Lung (tissue), 12 donors: ENCODE results near the gene ZNF8. TPM values are rescaled to one million over a fixed set of nuclear protein-coding genes. Genes with fewer than 3 reads are reported as not detected.
A peak's percentile ranks its signal among the peaks of the same experiment; 100 is the strongest.

Experiments
- ATAC-seq: fragments of 200-7000 bp; cut with Tn5 transposase; one replicate; pipeline ENCODE4 v1.9.1; 2020; ENCODE audit warnings: moderate number of reproducible peaks; ENCODE audit not compliant: insufficient read depth, low FRiP score
- DNase-seq, 3 donors: peaks; one replicate each; pipeline ENCODE4 v3.0.0-alpha.2; 2013 to 2017
- H3K27ac ChIP-seq, 2 donors: one replicate each; pipeline ENCODE4 v1.5.1; 2013; ENCODE audit warnings: mild to moderate bottlenecking in 2 of 2, moderate library complexity in 2 of 2, control low read depth in 1 of 2, inconsistent platforms in 1 of 2, low read depth in 1 of 2, low read length in 1 of 2
- H3K27me3 ChIP-seq, 3 donors: one replicate each; pipeline ENCODE4 v1.5.1; 2013; ENCODE audit warnings: low read length in 2 of 3; ENCODE audit not compliant: control insufficient read depth in 3 of 3, insufficient read depth in 3 of 3
- H3K36me3 ChIP-seq, 4 donors: one replicate each; pipeline ENCODE4 v1.5.1; 2013; ENCODE audit warnings: low read length in 4 of 4, mild to moderate bottlenecking in 1 of 4, moderate library complexity in 1 of 4; ENCODE audit not compliant: control insufficient read depth in 4 of 4, insufficient read depth in 4 of 4
- H3K4me1 ChIP-seq, 5 donors: one replicate each; pipeline ENCODE4 v1.5.1; 2013; ENCODE audit warnings: low read length in 5 of 5, mild to moderate bottlenecking in 2 of 5, moderate library complexity in 1 of 5; ENCODE audit not compliant: control insufficient read depth in 5 of 5, insufficient read depth in 5 of 5
- H3K4me3 ChIP-seq: one replicate; pipeline ENCODE4 v1.5.1; 2013; ENCODE audit warnings: mild to moderate bottlenecking, control low read depth, moderate library complexity
- H3K9ac ChIP-seq, 2 donors: one replicate each; pipeline ENCODE4 v1.5.1; 2013; ENCODE audit warnings: low read length in 2 of 2, control low read depth in 1 of 2; ENCODE audit not compliant: insufficient read depth in 1 of 2
- H3K9me3 ChIP-seq, 4 donors: one replicate each; pipeline ENCODE4 v1.5.1; 2013; ENCODE audit warnings: low read length in 3 of 4, mild to moderate bottlenecking in 1 of 4, moderate library complexity in 1 of 4; ENCODE audit not compliant: control insufficient read depth in 4 of 4, insufficient read depth in 3 of 4
- WGBS, 2 donors: extraction: QIAGEN DNeasy Blood & Tissue Kit; methylation state at CpG; one replicate each; pipeline ENCODE4 v1.1.7; 2013; 5-methylcytosine and 5-hydroxymethylcytosine counted together
- polyA plus RNA-seq, 2 donors: library from polyadenylated mRNA; stranded (reverse); fragments of 200-250 nt; gene quantifications; one replicate each; pipeline ENCODE4 v1.2.1, GENCODE V29; 2013
- total RNA-seq, 2 donors: library from RNA; depleted of rRNA in 1 of 2; stranded (reverse); fragments of >200 nt in 1 of 2; gene quantifications; one replicate each; pipeline ENCODE4 v1.2.1, GENCODE V29; 2014 to 2021
- TF ChIP-seq, protein P1 (sequence below): IDR thresholded peaks from 2 replicates; pipeline ENCODE4 v1.5.1; 2012; ENCODE audit warnings: mild to moderate bottlenecking; ENCODE audit errors: control extremely low read depth, extremely low read depth
- donor health status: control.
- donor health status: control.
- donor health status: Bipolar disorder and iron deficiency.
- donor health status: healthy.
- donor health status: DM: yes; HTN: yes; CAD: no.

ZNF8 gene
- total and polyA plus RNA-seq, 4 donors: 1.2 to 8.0 (median 3.5) TPM

DNA sequence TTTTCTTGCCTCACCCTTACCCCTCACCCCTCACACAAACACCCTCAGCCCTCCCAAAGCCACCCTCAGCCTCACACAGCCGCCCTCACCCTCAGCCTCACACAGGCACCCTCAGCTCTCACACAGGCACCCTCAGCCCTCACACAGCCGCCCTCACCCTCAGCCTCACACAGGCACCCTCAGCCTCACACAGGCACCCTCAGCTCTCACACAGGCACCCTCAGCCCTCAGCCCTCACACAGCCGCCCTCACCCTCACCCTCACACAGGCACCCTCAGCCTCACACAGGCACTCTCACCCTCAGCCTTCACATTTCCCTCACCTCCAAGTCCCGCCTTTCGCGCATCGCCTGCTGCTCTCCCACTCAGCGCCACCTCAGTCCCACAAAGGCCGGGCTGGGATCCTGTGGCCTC is 47.8 kb downstream of the ZNF8 start:
- no peak for ATAC-seq
- 4 to 11% methylated on average over 8 to 9 of the region's 9 CpGs for WGBS, 2 donors

DNA sequence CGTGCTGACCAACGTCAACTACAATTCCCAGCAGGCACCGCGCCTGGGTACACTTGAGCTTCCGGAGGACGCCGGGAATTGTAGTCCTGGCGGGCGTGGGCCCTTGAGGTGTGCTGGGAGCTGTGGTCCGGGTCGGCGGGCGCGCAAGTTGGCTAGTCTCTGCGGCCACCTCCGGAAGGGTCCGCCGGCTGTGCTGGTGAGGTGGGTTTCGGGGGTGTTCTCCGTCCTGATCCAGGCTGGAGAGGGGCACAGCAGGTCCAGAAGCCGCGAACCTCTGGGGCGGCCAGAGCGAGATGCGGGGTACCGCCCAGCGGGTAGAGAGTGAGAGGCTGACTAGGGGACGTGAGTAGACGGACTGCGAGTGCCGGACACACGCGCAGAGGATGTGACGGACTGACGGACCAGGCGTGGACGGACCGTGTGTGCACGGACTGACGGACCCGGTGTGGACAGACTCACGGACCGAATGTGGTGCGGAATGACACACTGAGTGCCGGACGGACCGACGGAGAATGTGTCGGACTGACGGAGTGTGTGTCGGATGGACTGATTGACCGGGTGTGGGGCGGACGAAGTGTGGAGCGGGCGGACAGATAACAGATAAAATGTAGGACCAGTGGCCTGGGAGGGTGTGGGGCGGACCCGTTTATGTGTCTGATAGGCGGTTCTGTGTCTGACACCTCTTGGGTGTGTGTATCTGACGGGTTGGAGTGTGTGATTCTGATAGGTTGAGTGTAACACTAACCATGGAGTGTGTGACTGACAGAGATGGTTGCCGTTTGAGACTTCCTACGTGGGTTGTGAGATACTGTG is 48.4 kb downstream of the ZNF8 start, which contains the start of gene ZSCAN22:
Gene ZSCAN22 (plus strand): TSS at position 81 of the 813 bp plus-strand sequence. CDS start 7,809 bp downstream, outside the sequence.
- Histone ChIP-seq H3K27ac (peak within 1 kb of the TSS; percentile 91), H3K27me3 (no peaks in the 10 kb centered on the region), H3K4me3 (peak within 1 kb of the TSS; percentile 61), H3K9ac (peak within 1 kb of the TSS; percentile 49 to 97), H3K36me3 (peaks cover 0 to 3% (median 0%) of the 10 kb centered on the region in 4 donors), H3K4me1 (peaks cover 7 to 15% (median 9%) of the 10 kb centered on the region in 5 donors), H3K9me3 (no peaks in the 10 kb centered on the region)
- DNase-seq (peak; percentile 96 to 98 (median 97)), ATAC-seq (peak; percentile 96)
- TF ChIP-seq, protein P1, sequence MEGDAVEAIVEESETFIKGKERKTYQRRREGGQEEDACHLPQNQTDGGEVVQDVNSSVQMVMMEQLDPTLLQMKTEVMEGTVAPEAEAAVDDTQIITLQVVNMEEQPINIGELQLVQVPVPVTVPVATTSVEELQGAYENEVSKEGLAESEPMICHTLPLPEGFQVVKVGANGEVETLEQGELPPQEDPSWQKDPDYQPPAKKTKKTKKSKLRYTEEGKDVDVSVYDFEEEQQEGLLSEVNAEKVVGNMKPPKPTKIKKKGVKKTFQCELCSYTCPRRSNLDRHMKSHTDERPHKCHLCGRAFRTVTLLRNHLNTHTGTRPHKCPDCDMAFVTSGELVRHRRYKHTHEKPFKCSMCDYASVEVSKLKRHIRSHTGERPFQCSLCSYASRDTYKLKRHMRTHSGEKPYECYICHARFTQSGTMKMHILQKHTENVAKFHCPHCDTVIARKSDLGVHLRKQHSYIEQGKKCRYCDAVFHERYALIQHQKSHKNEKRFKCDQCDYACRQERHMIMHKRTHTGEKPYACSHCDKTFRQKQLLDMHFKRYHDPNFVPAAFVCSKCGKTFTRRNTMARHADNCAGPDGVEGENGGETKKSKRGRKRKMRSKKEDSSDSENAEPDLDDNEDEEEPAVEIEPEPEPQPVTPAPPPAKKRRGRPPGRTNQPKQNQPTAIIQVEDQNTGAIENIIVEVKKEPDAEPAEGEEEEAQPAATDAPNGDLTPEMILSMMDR: no peak
- WGBS, 2 donors: 0 to 1% methylated on average over 61 to 62 of the region's 62 CpGs

More for the DNA sequence above, 47.8 kb downstream of the ZNF8 start:
- peak overlapping the region; percentile 61 for H3K4me3 ChIP-seq
- no peaks in the 10 kb centered on the region for H3K9me3 ChIP-seq
- peak overlapping the region; percentile 49 to 73 for H3K9ac ChIP-seq
- peak overlapping the region in 1 of 2 donors; percentile 13 for H3K27ac ChIP-seq
- TF ChIP-seq, protein P1: no peak
- H3K36me3 ChIP-seq: peaks cover 0 to 3% (median 2%) of the 10 kb centered on the region in 4 donors
- DNase-seq: no peak
- H3K4me1 ChIP-seq: peaks cover 7 to 15% (median 9%) of the 10 kb centered on the region in 5 donors
- no peaks in the 10 kb centered on the region for H3K27me3 ChIP-seq

DNA sequence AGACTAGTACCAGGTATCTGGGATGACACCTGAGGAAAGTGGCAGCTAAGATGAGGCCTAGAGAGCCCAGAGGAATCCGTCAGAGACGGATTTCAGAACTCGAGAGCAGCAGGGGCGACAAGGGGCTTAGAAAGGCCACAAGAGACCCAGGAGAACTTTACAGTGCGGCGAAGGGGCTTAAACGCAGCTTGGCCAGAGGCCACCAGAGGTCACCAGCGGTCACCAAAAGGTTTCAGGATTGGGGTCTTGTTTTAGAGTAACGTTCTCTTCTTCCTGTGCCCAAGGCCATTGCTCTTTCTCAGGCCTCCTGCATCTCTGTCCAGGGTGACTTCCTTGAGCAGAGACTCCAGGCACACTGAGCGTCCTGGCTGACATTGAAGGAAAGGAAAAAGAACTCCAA is 50.2 kb downstream of the ZNF8 start:
- peaks cover 0 to 3% (median 0%) of the 10 kb centered on the region in 4 donors for H3K36me3 ChIP-seq
- H3K27me3 ChIP-seq: no peaks in the 10 kb centered on the region
- peaks cover 7 to 15% (median 9%) of the 10 kb centered on the region in 5 donors for H3K4me1 ChIP-seq
- no peak for DNase-seq
- no peak overlapping the region for H3K27ac ChIP-seq
- no peak for ATAC-seq
- H3K9ac ChIP-seq: no peak overlapping the region
- no peak overlapping the region for H3K4me3 ChIP-seq
- 66 to 67% methylated on average over 10 of the region's 10 CpGs for WGBS, 2 donors
- H3K9me3 ChIP-seq: no peaks in the 10 kb centered on the region
- TF ChIP-seq, protein P1: no peak
